Tibial nerve (tissue), 4 donors: Measurements from ENCODE around the gene GPR132. TPM values are rescaled to one million over a fixed set of nuclear protein-coding genes. Genes with fewer than 3 reads are reported as not detected.

Source experiments
- DNase-seq, 2 donors: peaks; one replicate each; pipeline ENCODE4 v3.0.0-alpha.2; 2019; ENCODE audit warnings: low spot score in 2 of 2
- H3K27ac ChIP-seq, 4 donors: fragments of 200-600 bp; sonication (generic) in 3 of 4; one replicate each; pipeline ENCODE4 v1.5.1; 2017 to 2019; ENCODE audit warnings: mild to moderate bottlenecking in 1 of 4
- H3K27me3 ChIP-seq, 2 donors: fragments of 200-600 bp; sonication (generic) in 1 of 2; one replicate each; pipeline versions ENCODE4 v1.5.1 to v1.6.0; 2017 to 2019
- H3K36me3 ChIP-seq, 3 donors: fragments of 200-600 bp; sonication (generic); one replicate each; pipeline ENCODE4 v1.5.1; 2018 to 2019
- H3K4me1 ChIP-seq, 4 donors: fragments of 200-600 bp; sonication (generic) in 3 of 4; one replicate each; pipeline ENCODE4 v1.5.1; 2017 to 2019
- H3K4me3 ChIP-seq, 4 donors: fragments of 200-600 bp; sonication (generic) in 3 of 4; one replicate each; pipeline ENCODE4 v1.5.1; 2017 to 2019; ENCODE audit warnings: mild to moderate bottlenecking in 1 of 4, moderate library complexity in 1 of 4
- H3K9me3 ChIP-seq, 4 donors: fragments of 200-600 bp; sonication (generic) in 3 of 4; one replicate each; pipeline ENCODE4 v1.5.1; 2017 to 2019
- CTCF ChIP-seq, 5 experiments: fragments of 200-600 bp in 3 of 5; fragments of 450-650 bp in 2 of 5; sonication (generic) in 3 of 5; IDR thresholded peaks; one replicate each; pipeline ENCODE4 v1.5.1; 2016 to 2019; ENCODE audit warnings: antibody characterized with exemption in 5 of 5, mild to moderate bottlenecking in 3 of 5, moderate library complexity in 2 of 5
- EP300 ChIP-seq, 2 donors: sonication (generic); formaldehyde crosslinking; IDR thresholded peaks; one replicate each; pipeline ENCODE4 v1.6.1; 2017; ENCODE audit warnings: antibody characterized with exemption in 2 of 2, mild to moderate bottlenecking in 1 of 2
- POLR2A ChIP-seq, 2 donors: fragments of 450-650 bp; IDR thresholded peaks; one replicate each; pipeline ENCODE4 v1.6.1; 2017; ENCODE audit warnings: antibody characterized with exemption in 2 of 2, mild to moderate bottlenecking in 2 of 2, moderate library complexity in 2 of 2
- WGBS, 2 donors: methylation state at CpG; one replicate each; pipeline ENCODE4 v1.1.5; 2018; 5-methylcytosine and 5-hydroxymethylcytosine counted together
- total RNA-seq, 4 donors: library from RNA; depleted of rRNA; stranded (reverse); fragments of >200 nt; gene quantifications; one replicate each; pipeline ENCODE4 v1.1.0, GENCODE V29; 2016

GPR132 gene
- total RNA-seq, 4 donors from 2014 or later: 1.5 to 7.7 (median 5.4) TPM

- Histone ChIP-seq H3K4me3 (no peak overlapping the region), H3K27me3 (peaks cover 0 to 15% of the 10 kb centered on the region in 2 donors), H3K36me3 (no peaks in the 10 kb centered on the region), H3K27ac (no peak overlapping the region), H3K4me1 (peaks cover 0 to 26% (median 14%) of the 10 kb centered on the region in 4 donors), H3K9me3 (no peaks in the 10 kb centered on the region)
- TF ChIP-seq CTCF (IDR thresholded peaks at IDR 0.05) (no peak), POLR2A (IDR thresholded peaks at IDR 0.05) (no peak), EP300 (IDR thresholded peaks at IDR 0.05) (no peak)
- 71 to 75% methylated on average over 33 of the region's 33 CpGs for WGBS, 2 donors
- no peak for DNase-seq
Measured at GRCh38 chr14:105055736-105056302, 9.4 kb downstream of the GPR132 start.

GRCh38 chr14:105055334-105055733 is 9.9 kb downstream of the GPR132 start:
- DNase-seq: no peak
- Histone ChIP-seq H3K9me3 (no peaks in the 10 kb centered on the region), H3K4me3 (no peak overlapping the region), H3K36me3 (peaks cover 0 to 3% (median 0%) of the 10 kb centered on the region in 3 donors), H3K27ac (no peak overlapping the region), H3K27me3 (peaks cover 0 to 13% of the 10 kb centered on the region in 2 donors), H3K4me1 (peaks cover 0 to 27% (median 12%) of the 10 kb centered on the region in 4 donors)
- 59 to 65% methylated on average over 15 of the region's 15 CpGs for WGBS, 2 donors
- TF ChIP-seq CTCF (IDR thresholded peaks at IDR 0.05): no peak
- no peak for TF ChIP-seq POLR2A (IDR thresholded peaks at IDR 0.05)

GRCh38 chr14:105053996-105054395 is 11.2 kb downstream of the GPR132 start:
- WGBS, 2 donors: 87 to 93% methylated on average over 14 of the region's 15 CpGs
- Histone ChIP-seq H3K4me3 (no peak overlapping the region), H3K36me3 (peaks cover 0 to 3% (median 0%) of the 10 kb centered on the region in 3 donors), H3K27ac (no peak overlapping the region), H3K4me1 (peaks cover 0 to 14% (median 4%) of the 10 kb centered on the region in 4 donors), H3K27me3 (peaks cover 0 to 9% of the 10 kb centered on the region in 2 donors), H3K9me3 (no peaks in the 10 kb centered on the region)
- no peak for DNase-seq
- TF ChIP-seq POLR2A (IDR thresholded peaks at IDR 0.05) (no peak), CTCF (IDR thresholded peaks at IDR 0.05) (no peak), EP300 (IDR thresholded peaks at IDR 0.05) (no peak)

GRCh38 chr14:105053421-105053820 is 11.8 kb downstream of the GPR132 start:
- no peak for DNase-seq
- peaks cover 0 to 3% (median 0%) of the 10 kb centered on the region in 3 donors for H3K36me3 ChIP-seq
- H3K9me3 ChIP-seq: no peaks in the 10 kb centered on the region
- peaks cover 0 to 8% (median 0%) of the 10 kb centered on the region in 4 donors for H3K4me1 ChIP-seq
- H3K27me3 ChIP-seq: peaks cover 0 to 9% of the 10 kb centered on the region in 2 donors
- H3K4me3 ChIP-seq: no peak overlapping the region
- TF ChIP-seq CTCF (IDR thresholded peaks at IDR 0.05) (no peak), POLR2A (IDR thresholded peaks at IDR 0.05) (no peak), EP300 (IDR thresholded peaks at IDR 0.05) (no peak)
- no peak overlapping the region for H3K27ac ChIP-seq
- 82 to 83% methylated on average over 6 of the region's 6 CpGs for WGBS, 2 donors

- Histone ChIP-seq H3K27me3 (peaks cover 0 to 18% of the 10 kb centered on the region in 2 donors), H3K9me3 (no peaks in the 10 kb centered on the region), H3K27ac (no peak overlapping the region), H3K4me1 (peaks cover 0 to 7% (median 0%) of the 10 kb centered on the region in 4 donors), H3K4me3 (no peak overlapping the region), H3K36me3 (peaks cover 0 to 3% (median 0%) of the 10 kb centered on the region in 3 donors)
- WGBS, 2 donors: 79 to 82% methylated on average over 4 of the region's 4 CpGs
- no peak for TF ChIP-seq EP300 (IDR thresholded peaks at IDR 0.05)
- DNase-seq: no peak
Measured at GRCh38 chr14:105052110-105052458, 13.1 kb downstream of the GPR132 start.
